HCT116 (cell line): ENCODE measurements around the gene CEP72.

Experiments used
- EZH2 ChIP-seq: fragments of 200-600 bp; sonication (generic); IDR thresholded peaks from 2 replicates; pipeline ENCODE4 v1.6.1; 2017; ENCODE audit warnings: antibody characterized with exemption, mixed run types
- POLR2A ChIP-seq: IDR thresholded peaks from 2 replicates; pipeline ENCODE4 v1.7.0; 2011; ENCODE audit warnings: borderline replicate concordance; ENCODE audit not compliant: insufficient read depth, insufficient read length; ENCODE audit errors: extremely low read depth
- POLR2AphosphoS5 ChIP-seq: IDR thresholded peaks from 2 replicates; pipeline ENCODE4 v1.6.1; 2011; ENCODE audit warnings: mild to moderate bottlenecking, low read depth, low read length, moderate library complexity
- RAD21 ChIP-seq: IDR thresholded peaks from 2 replicates; pipeline ENCODE4 v1.6.1; 2012; ENCODE audit warnings: low read depth, mild to moderate bottlenecking
- SIN3A ChIP-seq: IDR thresholded peaks from 2 replicates; pipeline ENCODE4 v1.6.1; 2012; ENCODE audit warnings: low read depth
- SP1 ChIP-seq: IDR thresholded peaks from 2 replicates; pipeline ENCODE4 v1.6.1; 2012; ENCODE audit warnings: low read depth
- TCF7L2 ChIP-seq: IDR thresholded peaks from 2 replicates; pipeline ENCODE4 v1.7.0; 2011; ENCODE audit warnings: borderline replicate concordance, inconsistent platforms; ENCODE audit not compliant: insufficient read depth, insufficient read length; ENCODE audit errors: extremely low read depth
- ZBTB33 ChIP-seq: IDR thresholded peaks from 2 replicates; pipeline ENCODE4 v1.6.1; 2011; ENCODE audit warnings: mild to moderate bottlenecking, low read length, moderate library complexity; ENCODE audit not compliant: insufficient replicate concordance; ENCODE audit errors: extremely low read depth
- TF ChIP-seq, protein P1 (sequence below), 3 experiments: fragments of 200-600 bp in 1 of 3; sonication (generic) in 1 of 3; IDR thresholded peaks in 2 of 3; conservative IDR thresholded peaks in 1 of 3; 2 replicates each; pipeline ENCODE4 v1.5.1; 2012 to 2017; ENCODE audit warnings: low read depth in 2 of 3, low read length in 2 of 3, antibody characterized with exemption in 1 of 3, borderline replicate concordance in 1 of 3, control low read depth in 1 of 3, mild to moderate bottlenecking in 1 of 3, mixed read lengths in 1 of 3, mixed run types in 1 of 3, moderate library complexity in 1 of 3; ENCODE audit not compliant: insufficient read depth in 1 of 3
- TF ChIP-seq, protein P2 (sequence below): IDR thresholded peaks from 2 replicates; pipeline ENCODE4 v1.6.1; 2012

DNA sequence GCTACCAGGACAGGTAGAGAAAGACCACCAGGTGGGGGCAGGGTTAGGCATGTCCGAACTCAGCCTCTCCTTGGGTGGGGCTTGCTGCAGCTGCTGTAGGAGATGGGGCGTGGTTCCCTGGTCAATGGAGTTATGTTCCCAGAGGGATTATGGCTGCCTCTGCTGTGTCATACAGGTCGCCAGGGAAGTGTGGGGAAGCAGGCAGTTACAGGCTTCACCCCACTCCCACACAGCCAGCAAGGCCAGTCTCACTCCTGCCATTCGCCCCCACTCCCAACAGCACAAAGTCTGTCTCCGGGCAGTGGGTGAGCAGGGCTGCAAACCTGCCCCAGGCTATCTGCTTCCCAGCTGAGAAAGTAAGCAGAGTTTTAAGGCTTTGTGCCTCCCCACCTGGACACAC lies 20.0 kb upstream of the CEP72 start:
- TF ChIP-seq RAD21 (no peak), POLR2AphosphoS5 (no peak), ZBTB33 (no peak), EZH2 (no peak), POLR2A (no peak), SP1 (no peak), TCF7L2 (no peak), SIN3A (no peak)
- TF ChIP-seq, protein P1, sequence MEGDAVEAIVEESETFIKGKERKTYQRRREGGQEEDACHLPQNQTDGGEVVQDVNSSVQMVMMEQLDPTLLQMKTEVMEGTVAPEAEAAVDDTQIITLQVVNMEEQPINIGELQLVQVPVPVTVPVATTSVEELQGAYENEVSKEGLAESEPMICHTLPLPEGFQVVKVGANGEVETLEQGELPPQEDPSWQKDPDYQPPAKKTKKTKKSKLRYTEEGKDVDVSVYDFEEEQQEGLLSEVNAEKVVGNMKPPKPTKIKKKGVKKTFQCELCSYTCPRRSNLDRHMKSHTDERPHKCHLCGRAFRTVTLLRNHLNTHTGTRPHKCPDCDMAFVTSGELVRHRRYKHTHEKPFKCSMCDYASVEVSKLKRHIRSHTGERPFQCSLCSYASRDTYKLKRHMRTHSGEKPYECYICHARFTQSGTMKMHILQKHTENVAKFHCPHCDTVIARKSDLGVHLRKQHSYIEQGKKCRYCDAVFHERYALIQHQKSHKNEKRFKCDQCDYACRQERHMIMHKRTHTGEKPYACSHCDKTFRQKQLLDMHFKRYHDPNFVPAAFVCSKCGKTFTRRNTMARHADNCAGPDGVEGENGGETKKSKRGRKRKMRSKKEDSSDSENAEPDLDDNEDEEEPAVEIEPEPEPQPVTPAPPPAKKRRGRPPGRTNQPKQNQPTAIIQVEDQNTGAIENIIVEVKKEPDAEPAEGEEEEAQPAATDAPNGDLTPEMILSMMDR (IDR thresholded peaks at IDR 0.05 in 2 of 3, conservative IDR thresholded peaks at IDR 0.05 in 1 of 3; ENCODE audit: borderline replicate concordance in 1 of 3, insufficient read depth in 1 of 3, low read depth in 2 of 3, low read length in 2 of 3) = no peak
- TF ChIP-seq, protein P2, sequence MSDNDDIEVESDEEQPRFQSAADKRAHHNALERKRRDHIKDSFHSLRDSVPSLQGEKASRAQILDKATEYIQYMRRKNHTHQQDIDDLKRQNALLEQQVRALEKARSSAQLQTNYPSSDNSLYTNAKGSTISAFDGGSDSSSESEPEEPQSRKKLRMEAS = no peak
